ENCODE measurements around the gene RNF113B.

RNF113B gene

GRCh38 chr13:98182589-98182988 lies 5.5 kb upstream of the RNF113B start:
- DNase-seq (ENCODE audit: extremely low spot score), result no peak
- ChIA-PET CTCF (no interaction called here), POLR2A (no interaction called here)
- no peak for TF ChIP-seq CTCF (IDR thresholded peaks at IDR 0.05; ENCODE audit: control extremely low read depth, extremely low read depth, low read depth, missing control alignments)

- DNase-seq (ENCODE audit: extremely low spot score), result no peak
- ChIA-PET POLR2A (no interaction called here), CTCF (no interaction called here)
- TF ChIP-seq CTCF (IDR thresholded peaks at IDR 0.05; ENCODE audit: control extremely low read depth, extremely low read depth, low read depth, missing control alignments), result no peak
These were observed 5.1 kb upstream of the RNF113B start for GRCh38 chr13:98182153-98182552.

- no peak for TF ChIP-seq CTCF (IDR thresholded peaks at IDR 0.05; ENCODE audit: control extremely low read depth, extremely low read depth, low read depth, missing control alignments)
- ChIA-PET POLR2A (no interaction called here), CTCF (no interaction called here)
- no peak for DNase-seq (ENCODE audit: extremely low spot score)
These were observed 4.2 kb upstream of the RNF113B start for GRCh38 chr13:98181111-98181815.

- TF ChIP-seq CTCF (IDR thresholded peaks at IDR 0.05; ENCODE audit: control extremely low read depth, extremely low read depth, low read depth, missing control alignments), result no peak
- CTCF ChIA-PET, result no interaction called here
- POLR2A ChIA-PET, result no interaction called here
These were observed 3.0 kb upstream of the RNF113B start for GRCh38 chr13:98180092-98180491.

GRCh38 chr13:98175823-98176222 lies 1.2 kb downstream of the RNF113B start:
- no peak for TF ChIP-seq CTCF (IDR thresholded peaks at IDR 0.05; ENCODE audit: control extremely low read depth, extremely low read depth, low read depth, missing control alignments)
- no peak for DNase-seq (ENCODE audit: extremely low spot score)
- POLR2A ChIA-PET, result no interaction called here
- CTCF ChIA-PET, result interaction anchor here (0.9 kb wide), 1 partner anchor 270 kb away, joined by 3 read pairs; no protein-coding TSS in a partner anchor

More at GRCh38 chr13:98180092-98180491, 3.0 kb upstream of the RNF113B start:
- DNase-seq (ENCODE audit: extremely low spot score), result no peak

- no peak for TF ChIP-seq CTCF (IDR thresholded peaks at IDR 0.05; ENCODE audit: control extremely low read depth, extremely low read depth, low read depth, missing control alignments)
- ChIA-PET CTCF (interaction anchor here (0.9 kb wide), 1 partner anchor 271 kb away, joined by 3 read pairs; no protein-coding TSS in a partner anchor), POLR2A (no interaction called here)
- DNase-seq (ENCODE audit: extremely low spot score), result no peak
These were observed 2.0 kb downstream of the RNF113B start for GRCh38 chr13:98175043-98175442.
